ENCODE measurements around the gene MTCL1. TPM values are rescaled to one million over a fixed set of nuclear protein-coding genes. Genes with fewer than 3 reads are reported as not detected.
A peak's percentile ranks its signal among the peaks of the same experiment; 100 is the strongest.

The MTCL1 gene
- total RNA-seq, 1 experiment from 2014 or later = 22.7 TPM

DNA sequence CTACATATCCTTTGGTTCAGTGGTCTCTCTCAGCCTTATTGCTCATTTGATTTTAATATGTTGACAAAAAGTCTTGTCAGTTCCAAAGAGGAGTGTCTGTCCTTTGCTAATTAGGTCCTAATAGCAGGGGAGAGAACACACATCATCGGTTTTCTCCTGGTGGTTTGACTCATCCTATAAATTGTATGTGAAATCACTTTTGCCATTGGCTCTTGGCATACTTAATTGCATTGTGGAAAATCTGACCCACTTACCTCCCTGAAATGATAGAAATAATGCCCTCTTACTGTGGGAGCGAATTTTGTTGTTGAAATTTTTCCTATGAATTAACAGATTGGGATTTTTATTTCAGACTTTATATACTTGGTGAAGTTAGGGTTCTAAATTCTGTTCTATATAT is 58.3 kb downstream of the MTCL1 start:
- no peaks in the 10 kb centered on the region for H3K79me2 ChIP-seq (ENCODE audit: insufficient read depth, low read length)

DNA sequence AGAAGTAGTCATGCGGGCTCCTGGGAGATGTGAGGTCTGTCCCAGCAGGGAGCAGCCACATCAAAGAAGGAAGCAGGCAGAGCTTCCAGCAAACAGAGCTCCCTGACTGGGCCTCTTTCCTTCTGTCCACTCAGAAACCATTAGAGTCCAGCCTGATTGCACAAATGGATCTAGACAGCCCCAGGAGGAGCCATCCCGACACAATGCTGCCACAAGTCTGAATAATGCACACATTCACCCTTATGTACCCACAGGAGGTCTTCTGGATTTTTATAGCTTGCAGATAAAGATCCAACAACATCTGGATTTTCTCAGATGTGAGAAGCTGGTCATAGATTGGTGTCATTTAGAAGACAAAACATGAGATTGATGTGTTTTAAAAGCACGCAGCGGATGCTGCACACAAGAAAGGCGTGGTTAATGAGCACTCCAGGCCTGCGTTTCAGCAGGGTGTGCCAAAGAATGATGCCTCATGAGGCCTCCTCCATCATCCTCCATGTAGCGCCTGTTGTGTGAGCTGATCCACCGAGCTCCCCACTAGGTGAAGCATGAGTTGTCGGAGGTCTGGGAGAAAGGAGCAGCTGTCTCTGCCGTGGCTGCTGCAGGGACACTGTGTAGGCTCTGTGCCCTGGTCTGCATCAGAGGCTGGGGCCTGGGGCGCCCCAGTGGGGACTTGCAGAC is 60.6 kb downstream of the MTCL1 start:
- Histone ChIP-seq H3K27ac (ENCODE audit: low read depth, low read length) (no peak overlapping the region), H3K27me3 (ENCODE audit: insufficient read depth, low read length) (no peaks in the 10 kb centered on the region), H3K4me2 (ENCODE audit: low read length) (no peak overlapping the region), H3K9me2 (ENCODE audit: insufficient read depth) (no peaks in the 10 kb centered on the region), H3K9me3 (ENCODE audit: control insufficient read depth in 1 of 2, insufficient read depth in 1 of 2, low read depth in 1 of 2, low read length in 2 of 2) (no peaks in the 10 kb centered on the region), H3K9ac (ENCODE audit: low read length) (no peak overlapping the region), H4K20me1 (ENCODE audit: insufficient read depth) (no peaks in the 10 kb centered on the region), H2AFZ (ENCODE audit: low read depth, low read length, poor library complexity, severe bottlenecking) (no peak overlapping the region), H3K4me3 (replicated peaks in 1 of 2; ENCODE audit: low read depth in 1 of 2, low read length in 2 of 2) (no peak overlapping the region), H3K4me1 (ENCODE audit: control insufficient read depth in 1 of 2, insufficient read depth in 2 of 2, low read length in 2 of 2) (peaks cover 11 to 13% of the 10 kb centered on the region in 2 experiments; a peak in 3 of 4 replicates), H3K36me3 (ENCODE audit: control insufficient read depth in 1 of 2, insufficient read depth in 2 of 2, low read length in 2 of 2) (peaks cover 3 to 14% of the 10 kb centered on the region in 2 experiments; a peak in 2 of 4 replicates), H3K79me2 (ENCODE audit: insufficient read depth, low read length) (no peaks in the 10 kb centered on the region)
- DNase-seq (ENCODE audit: low read depth, low spot score) (peak; percentile 2), ATAC-seq (peak; percentile 70)
- CTCF ChIA-PET = no interaction called here
- TF ChIP-seq CEBPB (IDR thresholded peaks at IDR 0.05; ENCODE audit: low read depth) = no peak
- TF ChIP-seq TCF7L2 (IDR thresholded peaks at IDR 0.05; ENCODE audit: borderline replicate concordance, extremely low read depth, insufficient read depth, insufficient read length) = peak; percentile 55
- TF ChIP-seq EZH2 (IDR thresholded peaks at IDR 0.05) = no peak
- intact Hi-C loops (cut with micrococcal nuclease) = no loop called here
- RAD21 ChIA-PET (ENCODE audit: low non-redundant PET in 1 of 2, low total read pairs in 2 of 2, uncharacterized antibody in 2 of 2, unreplicated experiment in 2 of 2) = no interaction called here
- no TSS peak for BruUV-seq (replicated peaks)
- POLR2A ChIA-PET = no interaction called here

More for the DNA sequence above, 58.3 kb downstream of the MTCL1 start:
- Histone ChIP-seq H4K20me1 (ENCODE audit: insufficient read depth) (no peaks in the 10 kb centered on the region), H3K4me2 (ENCODE audit: low read length) (no peak overlapping the region), H3K4me1 (ENCODE audit: control insufficient read depth in 1 of 2, insufficient read depth in 2 of 2, low read length in 2 of 2) (peaks cover 11 to 13% of the 10 kb centered on the region in 2 experiments; a peak in 3 of 4 replicates), H3K9me3 (ENCODE audit: control insufficient read depth in 1 of 2, insufficient read depth in 1 of 2, low read depth in 1 of 2, low read length in 2 of 2) (no peaks in the 10 kb centered on the region), H3K9me2 (ENCODE audit: insufficient read depth) (no peaks in the 10 kb centered on the region), H3K36me3 (ENCODE audit: control insufficient read depth in 1 of 2, insufficient read depth in 2 of 2, low read length in 2 of 2) (peaks cover 3 to 15% of the 10 kb centered on the region in 2 experiments; a peak in 3 of 4 replicates), H3K9ac (ENCODE audit: low read length) (no peak overlapping the region), H3K27me3 (ENCODE audit: insufficient read depth, low read length) (no peaks in the 10 kb centered on the region), H3K27ac (ENCODE audit: low read depth, low read length) (no peak overlapping the region), H2AFZ (ENCODE audit: low read depth, low read length, poor library complexity, severe bottlenecking) (no peak overlapping the region), H3K4me3 (replicated peaks in 1 of 2; ENCODE audit: low read depth in 1 of 2, low read length in 2 of 2) (no peak overlapping the region)
- ChIA-PET POLR2A (no interaction called here), RAD21 (ENCODE audit: low non-redundant PET in 1 of 2, low total read pairs in 2 of 2, uncharacterized antibody in 2 of 2, unreplicated experiment in 2 of 2) (no interaction called here), CTCF (no interaction called here)
- ATAC-seq = no peak
- DNase-seq (ENCODE audit: low read depth, low spot score) = no peak
- no TSS peak for BruUV-seq (replicated peaks)
- TF ChIP-seq CEBPB (IDR thresholded peaks at IDR 0.05; ENCODE audit: low read depth) (no peak), ATF3 (IDR thresholded peaks at IDR 0.05) (no peak), SIN3A (IDR thresholded peaks at IDR 0.05; ENCODE audit: low read depth) (no peak), SRF (IDR thresholded peaks at IDR 0.05; ENCODE audit: low read depth) (no peak), EZH2 (IDR thresholded peaks at IDR 0.05) (no peak), ELF1 (IDR thresholded peaks at IDR 0.05; ENCODE audit: borderline replicate concordance, low read depth) (no peak), RAD21 (IDR thresholded peaks at IDR 0.05; ENCODE audit: low read depth) (no peak)
- intact Hi-C loops (cut with micrococcal nuclease) = no loop called here

All from HCT116 (cell line).